CD4-positive, alpha-beta T cell treated with Interleukin-1 beta for 1 hour (primary cell): ENCODE measurements around the gene DCHS1.

Experiments
- DNase-seq, 2 donors: peaks; one replicate each; pipeline ENCODE4 v3.0.0-alpha.2; 2020 to 2022

The DCHS1 gene

GRCh38 chr11:6646918-6647679, 8.5 kb downstream of the DCHS1 start:
- DNase-seq: peak; percentile 36 to 40

DNA sequence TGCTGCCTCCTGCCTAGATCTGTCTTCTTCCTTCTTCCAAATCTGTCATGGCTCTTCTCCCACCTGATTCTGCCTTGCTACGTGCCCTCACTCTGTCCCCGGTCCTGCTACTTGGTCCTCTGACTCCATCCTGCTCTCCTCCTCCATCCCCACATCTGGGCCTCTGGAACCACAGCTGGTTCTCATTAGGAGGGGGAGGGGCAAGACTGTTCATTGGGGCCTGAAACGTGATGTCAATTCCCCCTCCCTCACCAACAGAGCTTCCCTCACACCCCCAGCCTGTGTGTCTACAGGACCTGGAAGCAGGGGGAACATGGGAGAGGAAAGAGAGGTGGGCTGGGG, 9.1 kb downstream of the DCHS1 start:
- DNase-seq: no peak

DNA sequence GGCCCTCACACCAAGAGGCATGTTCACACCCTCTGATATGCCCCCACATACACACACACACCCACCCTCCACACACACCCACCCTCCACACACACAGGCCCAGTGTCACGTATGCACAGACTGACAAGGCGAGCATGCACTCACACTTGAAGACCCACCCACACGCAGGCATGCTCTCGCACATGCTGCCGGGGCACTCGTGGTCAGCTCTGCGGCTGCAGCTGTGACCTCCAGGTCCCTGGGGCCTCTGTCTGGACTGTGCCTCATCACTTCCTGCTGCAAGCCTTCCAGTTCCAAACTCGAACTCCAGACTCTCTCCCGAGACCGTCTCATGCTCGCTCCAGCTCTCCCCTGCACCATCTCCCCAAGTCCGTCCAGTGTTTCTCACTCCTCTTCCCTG, 9.5 kb downstream of the DCHS1 start:
- no peak for DNase-seq

- DNase-seq: no peak
Observed at GRCh38 chr11:6642957-6643356, 12.7 kb downstream of the DCHS1 start.

DNA sequence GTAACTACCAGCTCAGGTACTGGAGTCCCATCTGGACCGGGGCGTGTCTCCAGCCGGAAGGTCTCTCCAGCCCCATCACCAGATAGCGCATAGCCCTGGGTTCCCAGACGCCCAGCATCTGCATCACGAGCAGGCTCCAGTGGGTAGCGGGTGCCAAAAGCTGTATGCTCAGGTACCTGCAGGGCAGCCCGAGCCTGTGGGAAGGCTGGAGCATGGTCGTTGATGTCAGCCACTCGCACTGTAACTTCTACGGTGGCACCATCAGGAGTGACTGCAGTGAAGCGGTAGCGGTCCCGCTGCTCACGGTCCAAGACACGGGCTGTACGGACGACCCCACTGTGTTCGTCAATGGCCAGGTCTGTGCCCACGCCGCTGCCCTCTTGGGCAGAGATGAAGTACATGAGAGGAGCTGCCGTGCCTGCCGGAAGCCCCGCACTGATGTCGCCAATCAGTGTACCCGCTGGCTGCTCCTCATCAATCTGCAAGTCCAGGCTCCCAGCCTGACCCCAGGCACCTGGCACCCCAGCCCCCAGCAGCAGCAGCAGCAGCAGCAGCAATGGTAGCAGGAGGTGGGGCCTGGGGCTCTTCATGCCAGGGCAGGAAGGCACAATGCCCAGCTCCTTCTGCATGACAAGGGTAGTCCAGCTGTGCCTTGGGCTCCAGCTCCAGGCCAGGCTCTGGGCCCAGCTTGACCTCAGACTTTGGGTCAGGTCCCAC, 14.5 kb downstream of the DCHS1 start:
- DNase-seq: no peak

GRCh38 chr11:6640036-6640984, 15.3 kb downstream of the DCHS1 start:
- DNase-seq: no peak

DNA sequence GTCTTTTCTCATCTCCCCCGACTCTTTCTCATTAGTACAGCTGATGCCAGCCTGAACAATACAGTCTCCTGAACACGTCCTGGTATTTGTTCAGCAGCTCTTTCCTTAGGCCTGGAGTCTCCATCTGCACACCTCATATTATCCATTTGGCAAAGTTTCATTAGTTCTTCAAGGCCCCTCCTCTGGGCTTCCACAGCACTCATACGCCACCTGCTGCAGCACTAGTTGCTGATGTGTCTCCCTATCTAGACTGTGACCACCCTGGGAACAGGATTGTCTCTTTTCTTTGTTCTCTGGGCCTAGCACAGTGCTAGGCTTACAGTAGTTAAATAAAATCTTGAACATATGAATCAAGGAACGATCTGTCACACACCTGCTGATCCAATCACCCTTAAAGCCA, 17.2 kb downstream of the DCHS1 start:
- no peak for DNase-seq

- no peak for DNase-seq
Observed at GRCh38 chr11:6637871-6638270, 17.7 kb downstream of the DCHS1 start.

DNA sequence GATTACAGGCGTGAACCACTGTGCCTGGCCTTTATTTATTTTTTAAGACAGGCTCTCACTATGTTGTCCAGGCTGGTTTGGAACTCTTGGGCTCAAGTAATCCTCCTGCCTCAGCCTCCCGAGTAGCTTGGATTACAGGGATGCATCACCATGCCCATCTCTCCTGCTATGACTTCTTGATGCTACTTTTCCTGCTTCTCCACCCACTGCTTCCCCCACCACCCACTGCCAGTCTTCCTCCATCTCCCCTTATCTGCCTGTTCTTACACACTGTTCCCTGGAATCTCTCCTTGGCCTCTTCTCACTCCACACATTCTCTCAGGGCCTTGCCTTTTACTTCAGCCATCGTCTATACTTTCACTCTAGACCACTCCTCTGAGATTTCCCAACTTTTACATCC, 19.1 kb downstream of the DCHS1 start:
- DNase-seq: no peak

- no peak for DNase-seq
Observed at GRCh38 chr11:6635082-6635932, 20.3 kb downstream of the DCHS1 start.

DNA sequence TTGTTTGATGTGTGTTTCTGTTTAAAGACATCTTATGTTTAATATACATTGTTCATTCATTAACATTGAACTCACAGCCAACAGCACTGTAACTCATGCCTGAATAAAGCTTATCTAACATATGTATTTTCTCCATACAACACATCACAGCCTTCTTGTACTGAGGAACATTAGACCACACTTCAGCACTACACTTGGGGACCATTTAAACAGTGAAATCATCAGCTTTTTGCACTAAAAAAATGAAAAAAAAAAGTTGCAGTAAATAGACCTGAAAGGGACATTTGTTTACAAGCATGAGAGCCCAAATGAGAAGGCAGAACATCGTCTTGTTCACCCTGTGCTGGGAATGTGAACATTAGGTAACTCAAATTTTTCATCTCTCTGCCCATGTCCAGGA, 21.1 kb downstream of the DCHS1 start:
- no peak for DNase-seq

GRCh38 chr11:6633422-6634408, 21.9 kb downstream of the DCHS1 start:
- no peak for DNase-seq

DNA sequence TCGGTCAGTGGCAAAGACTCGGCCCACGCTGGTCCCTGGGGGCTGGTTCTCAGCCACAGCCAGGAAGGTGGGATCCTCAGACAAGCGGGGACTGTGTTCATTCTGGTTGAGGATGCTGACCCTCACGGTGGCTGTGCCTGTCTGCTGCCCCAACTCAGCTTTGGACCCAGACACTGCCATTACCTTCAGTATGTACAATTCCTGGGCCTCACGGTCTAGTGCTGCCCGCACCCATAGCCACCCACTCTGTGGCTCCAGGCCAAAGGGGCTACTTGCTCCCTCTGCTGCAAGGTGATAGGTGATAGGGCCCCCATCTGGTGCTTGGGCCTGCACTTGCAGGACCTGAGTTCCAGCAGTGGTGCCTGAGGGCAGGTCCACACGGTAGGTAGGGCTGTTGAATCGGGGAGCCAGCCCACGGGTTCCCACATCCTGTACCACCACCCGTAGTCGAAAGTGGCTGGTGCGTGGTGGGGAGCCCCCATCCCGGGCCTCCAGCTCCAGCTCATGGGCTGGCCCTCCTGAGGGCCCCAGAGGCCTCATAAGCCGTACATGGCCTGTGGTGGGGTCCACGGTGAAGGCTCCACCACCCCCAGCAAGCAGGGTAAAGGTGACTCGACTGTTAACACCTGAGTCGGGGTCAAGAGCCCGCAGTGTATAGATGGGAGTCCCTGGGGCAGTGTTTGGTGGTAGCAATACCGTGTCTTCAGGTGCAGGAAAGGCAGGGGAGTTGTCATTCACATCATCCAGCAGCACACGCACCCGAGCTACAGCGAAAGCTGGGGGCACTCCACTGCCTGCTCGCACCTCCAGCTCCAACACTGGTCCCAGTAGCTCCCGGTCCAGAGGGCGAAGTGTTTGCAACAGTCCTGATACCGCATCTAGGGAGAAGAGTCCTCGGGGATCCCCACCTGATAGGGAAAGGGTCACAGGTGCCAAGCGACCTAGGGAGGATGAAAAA, 23.2 kb downstream of the DCHS1 start:
- no peak for DNase-seq

DNA sequence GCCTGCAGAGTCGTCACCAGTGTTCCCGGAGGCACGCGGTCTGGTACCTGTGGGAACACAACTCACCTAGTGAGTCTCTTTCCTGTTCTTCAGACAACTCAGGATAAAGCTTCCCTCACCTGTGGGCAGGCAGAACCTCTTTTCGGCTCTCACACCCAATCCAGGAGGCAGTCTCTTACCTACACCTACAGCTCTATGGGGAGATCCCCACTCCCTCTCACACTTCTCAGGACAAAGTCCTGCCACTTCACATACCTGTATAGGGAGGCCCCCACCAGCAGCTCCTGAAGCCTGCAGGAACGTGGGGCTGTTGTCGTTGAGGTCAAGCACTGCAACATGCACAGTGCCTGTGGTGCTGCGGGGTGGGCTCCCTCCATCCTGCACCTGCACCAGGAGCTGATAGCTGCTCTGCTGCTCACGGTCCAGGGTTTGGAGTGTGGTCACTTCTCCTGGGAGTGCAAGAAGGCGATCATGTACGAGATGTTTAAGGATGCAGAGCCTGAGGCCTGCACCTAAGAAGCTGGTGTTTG, 24.2 kb downstream of the DCHS1 start:
- DNase-seq: no peak

- DNase-seq: no peak
Observed at GRCh38 chr11:6630632-6631291, 24.8 kb downstream of the DCHS1 start.

DNA sequence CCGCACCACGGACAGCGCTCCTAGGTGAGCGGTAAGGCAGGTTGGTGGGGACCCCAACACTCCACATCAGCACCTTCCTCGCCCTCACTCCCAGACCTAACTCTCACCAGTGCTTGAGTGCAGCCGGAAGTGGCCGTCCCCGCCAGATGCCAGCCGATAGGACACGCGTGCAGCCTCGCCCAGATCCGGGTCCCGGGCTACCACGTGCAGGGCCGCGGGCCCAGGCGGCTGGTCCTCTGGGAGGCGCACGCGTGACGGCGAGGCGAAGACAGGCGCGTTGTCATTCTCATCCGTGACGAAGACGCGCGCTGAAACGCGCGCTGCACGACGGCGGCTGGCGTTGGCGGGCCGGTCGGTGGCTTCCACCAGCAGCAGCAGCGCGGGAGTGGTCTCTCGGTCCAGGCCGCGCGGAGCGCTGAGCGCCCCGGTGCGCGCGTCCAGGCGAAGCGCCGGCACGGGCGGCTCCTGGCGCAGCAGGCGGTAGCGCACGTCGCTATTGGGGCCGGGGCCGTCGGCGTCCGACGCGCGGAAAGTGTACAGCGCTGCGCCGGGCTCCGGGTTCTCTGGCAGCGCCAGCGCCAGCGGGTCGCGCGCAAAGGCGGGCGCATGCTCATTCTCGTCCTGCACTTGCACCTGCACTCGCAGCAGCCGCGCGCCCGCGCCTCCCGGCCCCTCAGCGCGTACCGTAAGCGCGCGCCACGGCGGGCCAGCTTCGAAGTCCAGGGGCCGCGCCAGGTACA, 25.5 kb downstream of the DCHS1 start:
- no peak for DNase-seq

DNA sequence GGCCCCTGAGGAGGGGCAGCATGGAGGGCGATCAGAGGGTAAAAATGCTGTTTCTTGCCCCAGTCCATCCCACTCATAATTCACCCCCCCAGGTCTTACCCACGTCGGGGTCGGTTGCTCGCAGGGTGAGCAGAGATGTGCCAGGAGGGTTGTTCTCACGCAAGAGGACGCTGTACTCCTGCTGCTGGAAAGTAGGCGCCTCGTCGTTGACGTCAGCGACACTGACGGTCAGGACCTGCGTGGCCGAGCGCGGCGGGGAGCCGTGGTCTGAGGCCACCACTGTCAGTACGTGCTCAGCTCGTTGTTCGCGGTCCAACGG, 26.1 kb downstream of the DCHS1 start:
- DNase-seq: no peak

DNA sequence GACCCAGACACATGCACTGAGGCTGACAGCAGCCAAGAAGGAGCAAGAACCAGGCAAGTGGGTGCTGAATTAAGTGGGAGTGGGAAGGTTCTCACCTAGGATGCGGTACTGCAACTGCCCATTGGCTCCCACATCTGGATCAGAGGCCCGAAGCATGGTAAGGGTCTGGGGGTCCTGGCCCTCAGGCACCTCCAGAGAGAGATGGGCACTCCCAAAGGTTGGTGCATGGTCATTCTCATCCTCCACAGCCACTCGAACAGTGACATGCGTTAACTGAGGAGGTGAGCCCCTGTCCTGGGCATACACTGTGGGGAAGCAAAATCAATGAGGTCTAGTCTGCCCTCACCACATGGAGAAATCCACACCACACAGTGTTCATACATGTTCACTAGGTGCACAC, 27.1 kb downstream of the DCHS1 start:
- no peak for DNase-seq
